ENCODE data around the gene SMAD2. TPM values are rescaled to one million over a fixed set of nuclear protein-coding genes. Genes with fewer than 3 reads are reported as not detected.

SMAD2 gene
- polyA plus RNA-seq, 3 donors: 93.8 to 105 (median 99.6) TPM

DNA sequence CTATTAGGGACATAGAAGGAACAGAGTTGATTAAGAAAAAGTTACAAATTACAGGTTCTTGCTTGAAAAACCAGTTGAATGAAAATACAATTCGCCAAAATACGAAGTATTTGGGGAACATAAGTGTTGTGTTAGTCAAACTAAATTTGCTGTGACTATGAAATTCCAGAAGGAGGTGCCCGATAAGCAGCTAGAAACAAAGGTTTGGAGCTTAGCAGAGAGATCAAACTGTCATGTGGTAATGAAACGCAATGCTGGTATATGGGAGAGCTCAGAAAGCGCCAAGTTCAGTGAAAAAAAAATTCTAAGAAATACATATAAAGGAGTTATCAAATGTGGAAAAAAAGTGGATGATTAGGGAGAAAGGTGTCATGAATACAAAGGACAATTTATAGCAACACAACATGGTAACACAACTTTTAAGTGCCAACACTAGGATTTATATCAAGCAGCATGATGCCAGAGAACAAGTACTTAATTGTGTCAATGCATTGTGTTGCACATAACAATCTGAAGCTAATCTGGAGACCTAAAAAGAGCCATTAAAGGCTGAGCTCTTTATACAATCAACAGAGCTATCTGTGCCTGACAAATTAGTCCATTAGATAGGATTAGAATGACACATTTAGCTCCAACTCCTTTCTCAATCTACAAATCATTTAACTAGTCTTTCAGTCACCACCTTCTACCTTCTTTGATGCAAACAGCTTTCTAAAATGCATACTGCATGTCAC lies 31.2 kb downstream of the SMAD2 start:
- no peak for DNase-seq (ENCODE audit: low read depth in 3 of 3, low spot score in 2 of 3)

DNA sequence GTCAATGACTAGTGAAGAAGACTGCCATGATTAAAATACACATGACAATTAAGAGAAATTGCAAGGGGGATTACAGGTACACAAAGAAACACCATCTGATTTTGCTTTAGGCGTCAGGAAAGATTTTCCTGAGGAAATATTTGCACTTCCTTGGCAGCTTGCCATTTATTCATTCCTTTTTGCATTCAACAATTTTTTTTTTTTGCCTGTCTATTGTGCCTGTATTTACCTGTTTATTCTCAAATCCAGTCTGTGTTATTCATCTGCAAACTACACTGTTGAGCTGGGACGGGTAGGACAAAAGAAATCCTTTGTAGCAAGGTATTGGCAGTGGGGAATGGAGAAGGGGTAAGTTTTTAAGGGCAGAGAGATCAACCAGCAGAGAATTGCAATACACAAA lies 31.8 kb downstream of the SMAD2 start:
- DNase-seq (ENCODE audit: low read depth in 3 of 3, low spot score in 2 of 3): no peak

DNA sequence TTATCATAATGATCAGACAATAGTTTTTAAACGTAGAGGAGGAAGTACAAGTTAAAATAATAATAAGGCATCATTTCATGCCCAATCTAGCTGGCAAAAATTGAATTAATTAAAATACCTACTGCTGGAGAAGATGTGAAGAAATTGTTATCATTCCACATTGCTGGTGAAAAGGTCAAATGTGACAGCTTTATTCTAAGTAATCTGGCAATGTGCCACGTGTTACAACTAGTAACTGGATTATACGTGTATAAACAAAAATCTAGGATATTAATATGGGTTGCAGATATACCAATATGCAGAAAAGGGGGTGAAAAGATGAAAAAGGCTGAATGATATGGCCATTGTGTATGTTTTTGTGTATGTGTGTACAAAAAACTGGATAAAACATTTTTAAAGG lies 32.4 kb downstream of the SMAD2 start:
- no peak for DNase-seq (ENCODE audit: low read depth in 3 of 3, low spot score in 2 of 3)

DNA sequence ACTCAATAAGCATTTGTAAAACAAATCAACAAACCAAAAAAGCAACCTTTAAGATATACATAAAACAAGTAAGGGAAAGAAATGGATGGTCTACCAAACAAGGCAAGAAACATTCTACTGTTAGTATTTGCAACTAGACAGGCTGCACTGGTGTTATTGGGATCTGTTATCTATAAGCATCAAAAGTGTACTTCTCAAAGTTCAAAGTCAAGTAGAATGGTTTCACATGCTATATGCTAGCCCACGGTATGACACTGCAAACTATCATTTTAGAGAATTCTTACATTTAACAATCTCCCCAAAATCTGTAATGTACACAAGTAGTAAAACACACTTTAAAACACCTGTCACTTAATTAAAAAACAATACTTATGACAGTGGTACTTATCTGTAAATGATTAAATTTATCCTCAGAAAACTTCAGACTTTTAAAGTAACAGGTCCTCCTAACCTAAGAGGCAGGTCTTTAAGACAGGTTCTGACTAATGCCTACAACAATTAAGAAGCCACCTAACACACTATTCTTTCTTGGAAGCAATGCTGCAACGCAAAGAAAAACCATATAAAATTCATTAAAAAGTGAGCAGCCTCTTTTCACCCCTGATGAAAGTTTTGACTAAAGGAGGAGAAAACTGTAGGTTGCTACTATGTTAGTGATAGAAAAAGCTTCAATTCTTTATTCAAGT lies 34.8 kb downstream of the SMAD2 start:
- no peak for DNase-seq (ENCODE audit: low read depth in 3 of 3, low spot score in 2 of 3)

DNA sequence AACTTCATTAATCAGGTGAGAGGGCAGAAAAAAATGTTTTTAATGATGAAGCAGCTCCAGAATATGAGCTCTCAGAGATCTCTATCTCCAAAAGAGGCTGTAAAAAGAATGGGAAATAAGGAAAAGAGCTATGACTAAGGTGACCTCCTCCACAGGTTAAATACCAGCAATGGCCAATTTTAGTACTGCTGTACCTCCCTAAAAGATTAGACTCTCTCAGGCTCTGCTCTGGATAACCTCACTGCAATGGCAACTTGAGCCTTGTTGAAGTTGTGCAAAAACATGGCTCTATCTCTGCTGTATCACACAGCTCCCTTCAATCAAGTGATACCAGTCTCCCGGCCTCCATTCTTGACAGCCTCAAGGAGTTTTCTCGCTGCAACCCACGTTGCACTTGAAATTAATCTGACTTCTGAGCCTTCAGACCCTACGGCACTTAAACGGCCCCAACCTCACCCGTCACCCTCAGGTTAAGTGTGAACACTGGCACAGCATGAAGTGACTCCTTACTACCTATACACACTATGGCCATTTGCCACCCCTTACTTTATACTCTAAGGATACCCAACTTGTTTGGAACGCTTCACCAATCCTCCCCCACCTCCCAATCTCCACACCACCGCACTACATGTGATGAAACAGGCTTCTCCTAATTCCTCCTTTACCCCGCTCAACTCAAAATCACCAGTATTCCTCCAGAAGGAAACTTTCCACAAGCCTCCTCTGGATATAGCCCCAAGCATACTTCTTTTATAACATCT lies 36.3 kb downstream of the SMAD2 start:
- DNase-seq (ENCODE audit: low read depth in 3 of 3, low spot score in 2 of 3): no peak

DNA sequence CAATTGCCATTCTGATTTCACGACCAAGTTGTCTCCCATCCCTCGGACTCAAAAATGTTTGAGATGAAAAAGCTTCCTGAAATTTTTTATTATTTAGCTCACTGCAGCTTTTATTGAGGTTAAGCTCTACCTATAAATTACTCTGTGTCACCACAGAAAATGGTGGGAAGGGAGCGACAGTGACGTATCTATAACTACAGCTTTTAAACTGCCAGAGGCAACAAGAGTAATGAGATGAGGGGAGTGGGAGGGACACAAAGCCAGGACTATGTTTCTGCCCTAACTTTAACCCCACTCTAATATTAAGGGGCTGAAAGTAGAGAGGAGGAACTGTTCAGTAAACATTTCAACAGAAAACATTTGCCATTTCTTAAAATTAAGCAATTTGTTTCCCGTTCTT lies 37.4 kb downstream of the SMAD2 start:
- DNase-seq (ENCODE audit: low read depth in 3 of 3, low spot score in 2 of 3): peak; percentile 37 to 56 (median 47)

DNA sequence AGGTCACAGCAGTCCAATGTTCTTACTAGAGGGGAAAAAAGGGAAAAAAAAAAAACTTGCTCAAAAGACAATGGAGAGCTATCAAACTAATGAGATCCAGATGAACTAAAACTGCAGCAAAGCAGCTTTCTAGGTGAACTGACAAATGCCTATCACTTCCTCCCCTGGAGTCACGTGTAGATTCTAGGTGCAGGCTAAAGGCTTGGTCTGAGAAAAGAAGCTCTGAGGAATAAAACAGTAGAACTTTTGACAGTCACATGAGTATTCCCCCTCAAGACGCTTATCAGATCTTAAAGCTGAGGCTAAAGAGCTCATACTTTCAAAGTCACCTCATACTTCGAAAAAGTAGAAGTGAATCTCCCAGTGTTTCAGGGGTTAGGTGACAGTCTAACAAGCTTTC lies 42.3 kb downstream of the SMAD2 start:
- DNase-seq (ENCODE audit: low read depth in 3 of 3, low spot score in 2 of 3): no peak

DNA sequence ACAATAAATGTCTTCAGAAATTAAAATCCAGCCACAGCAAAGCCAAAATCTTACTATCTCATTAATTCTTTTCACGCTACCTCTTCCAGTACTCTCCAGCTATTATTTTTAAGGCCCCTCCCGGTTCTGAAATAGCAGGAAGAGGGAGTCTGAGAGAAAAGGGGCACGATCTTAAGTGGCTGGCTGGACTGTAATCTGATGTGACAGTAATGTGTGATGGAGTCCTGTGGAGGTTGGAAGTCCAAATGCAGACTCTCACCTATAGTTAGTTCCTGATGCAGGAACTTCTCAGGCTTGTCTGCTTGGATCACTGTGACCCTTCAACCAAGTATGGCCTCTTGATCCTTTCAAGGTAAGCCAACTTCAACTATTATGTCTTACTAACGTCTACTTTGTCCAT lies 43.2 kb downstream of the SMAD2 start:
- DNase-seq (ENCODE audit: low read depth in 3 of 3, low spot score in 2 of 3): no peak

DNA sequence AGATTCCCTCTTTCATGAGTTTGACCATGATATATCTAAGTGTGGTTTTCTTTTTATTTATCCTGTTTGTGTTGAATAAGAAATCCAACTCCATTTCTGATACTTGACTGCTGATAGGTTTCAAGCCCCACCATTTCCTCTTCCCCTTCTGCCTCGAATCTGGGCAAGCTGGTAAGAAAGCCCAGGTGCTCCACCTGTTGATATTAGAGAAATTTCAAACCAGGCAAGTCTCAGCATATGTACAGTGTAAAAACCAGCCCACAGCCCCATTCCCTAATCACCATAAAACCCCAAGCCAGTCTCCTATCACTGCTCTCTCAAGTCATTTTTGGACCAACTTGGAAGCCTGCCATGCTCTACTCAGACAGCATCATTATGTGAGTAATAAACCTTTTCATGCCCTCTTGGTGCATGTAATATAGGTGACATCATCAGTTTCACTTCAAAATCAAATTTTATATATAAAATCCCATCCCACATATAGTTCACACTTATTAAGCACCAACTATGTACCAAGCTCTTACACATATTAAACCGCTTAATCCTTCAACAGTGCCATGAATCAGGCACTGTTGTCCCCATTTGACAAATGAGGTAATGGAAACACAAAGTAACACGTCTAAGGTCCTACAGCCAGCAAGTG lies 46.6 kb downstream of the SMAD2 start:
- no peak for DNase-seq (ENCODE audit: low read depth in 3 of 3, low spot score in 2 of 3)

DNA sequence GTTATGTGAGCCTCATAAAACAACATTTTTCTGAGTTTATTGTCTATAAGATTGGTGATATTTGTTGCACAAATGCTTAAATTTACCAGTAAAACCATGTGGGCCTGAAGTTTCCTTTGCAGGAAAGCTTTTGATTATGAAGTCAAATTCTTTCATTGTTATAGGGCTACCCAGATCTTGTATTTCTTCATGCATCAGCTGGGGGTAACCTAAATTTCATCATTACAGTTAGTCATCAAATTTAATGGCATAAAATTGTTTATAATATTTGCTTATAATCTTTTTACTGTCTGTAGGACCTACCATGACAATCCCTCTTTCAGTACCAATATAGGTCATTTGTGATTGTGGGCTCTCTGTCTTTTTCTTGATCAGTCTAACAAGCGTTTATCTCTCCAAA lies 47.8 kb downstream of the SMAD2 start:
- DNase-seq (ENCODE audit: low read depth in 3 of 3, low spot score in 2 of 3): no peak

DNA sequence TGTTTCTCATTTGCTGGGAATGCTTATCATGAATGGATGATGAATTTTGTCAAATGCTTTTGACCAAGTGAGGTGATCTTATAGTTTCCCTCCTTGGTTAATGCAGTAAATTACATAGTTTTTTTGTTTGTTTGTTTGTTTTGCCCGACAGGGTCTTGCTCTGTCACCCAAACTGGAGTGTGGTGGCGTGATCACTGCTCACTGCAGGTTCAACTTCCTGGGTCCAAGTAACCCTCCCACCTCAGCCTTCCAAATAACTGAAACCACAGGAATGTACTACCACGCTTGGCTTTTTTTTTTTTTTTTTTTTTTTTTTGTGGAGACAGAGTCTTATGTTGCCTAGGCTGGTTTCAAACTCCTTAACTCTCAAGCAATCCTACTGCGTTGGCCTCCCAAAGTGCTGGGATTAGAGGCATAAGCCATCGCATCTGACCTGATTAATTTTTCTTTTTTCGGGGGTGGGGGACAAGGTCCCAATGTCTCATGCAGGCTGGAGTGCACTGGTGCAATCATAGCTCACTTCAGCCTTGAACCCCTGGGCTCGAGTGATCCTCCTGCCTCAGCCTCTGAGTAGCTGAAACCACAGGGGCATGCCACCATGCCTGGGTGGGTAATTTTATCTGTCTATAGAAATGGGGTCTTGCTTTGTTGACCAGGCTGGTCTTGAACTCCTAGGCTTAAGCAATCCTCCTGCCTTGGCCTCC lies 48.6 kb downstream of the SMAD2 start:
- no peak for DNase-seq (ENCODE audit: low read depth in 3 of 3, low spot score in 2 of 3)

DNA sequence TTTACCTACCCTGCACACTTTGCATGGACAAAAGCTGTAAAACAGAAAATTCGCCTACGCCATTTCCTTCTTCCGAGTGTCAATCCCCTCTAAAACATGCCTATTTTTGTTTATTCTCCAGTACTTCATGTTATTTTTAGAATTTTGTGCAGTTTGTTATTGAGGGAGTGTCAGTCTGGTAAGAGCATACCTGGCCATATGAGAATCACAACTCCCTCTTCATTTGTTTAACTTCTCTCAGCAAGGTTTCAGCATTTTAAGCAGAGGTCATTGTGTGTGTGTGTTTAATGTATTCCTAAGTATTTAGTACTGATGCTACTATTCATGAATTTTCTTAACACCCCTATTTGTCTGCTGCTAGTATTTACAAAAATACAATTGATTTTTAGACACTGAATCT lies 49.4 kb downstream of the SMAD2 start:
- DNase-seq (ENCODE audit: low read depth in 3 of 3, low spot score in 2 of 3): no peak

DNA sequence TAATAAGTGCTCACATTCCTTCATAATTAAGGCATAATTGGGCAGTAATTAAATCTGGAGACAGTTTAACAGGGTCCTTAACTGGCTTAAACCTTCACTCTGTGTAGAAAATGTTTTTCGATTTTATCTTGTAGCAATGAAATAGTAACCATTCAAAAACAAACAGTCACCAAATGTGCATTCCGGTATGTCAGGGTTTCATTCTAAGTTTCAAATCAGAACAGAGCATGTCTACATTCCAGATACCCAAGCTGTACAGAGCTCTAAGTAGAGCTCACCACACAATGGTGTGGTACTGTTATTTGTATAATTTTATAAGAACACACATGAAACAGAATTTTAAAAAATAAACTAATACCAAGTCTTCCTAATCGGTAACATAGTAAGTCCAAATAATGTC lies 52.6 kb downstream of the SMAD2 start:
- no peak for DNase-seq (ENCODE audit: low read depth in 3 of 3, low spot score in 2 of 3)

DNA sequence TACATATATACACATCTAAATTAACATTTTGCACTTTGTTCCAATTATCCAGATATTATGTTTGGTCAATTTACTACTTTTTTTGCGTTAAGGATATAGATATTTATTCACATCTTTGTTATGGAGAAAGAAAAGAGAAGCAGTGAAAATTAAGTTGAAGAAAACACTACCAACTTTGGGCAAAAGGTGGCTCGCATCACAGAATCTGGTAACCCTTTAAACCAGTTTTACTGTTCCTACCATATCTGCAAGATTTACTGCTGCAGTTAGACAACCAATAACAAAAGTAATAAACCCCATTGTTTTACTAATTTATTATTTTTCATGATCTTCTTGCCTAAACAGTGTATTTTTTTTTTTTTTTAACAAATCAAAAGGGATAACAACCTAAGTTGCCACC lies 53.6 kb downstream of the SMAD2 start:
- no peak for DNase-seq (ENCODE audit: low read depth in 3 of 3, low spot score in 2 of 3)

DNA sequence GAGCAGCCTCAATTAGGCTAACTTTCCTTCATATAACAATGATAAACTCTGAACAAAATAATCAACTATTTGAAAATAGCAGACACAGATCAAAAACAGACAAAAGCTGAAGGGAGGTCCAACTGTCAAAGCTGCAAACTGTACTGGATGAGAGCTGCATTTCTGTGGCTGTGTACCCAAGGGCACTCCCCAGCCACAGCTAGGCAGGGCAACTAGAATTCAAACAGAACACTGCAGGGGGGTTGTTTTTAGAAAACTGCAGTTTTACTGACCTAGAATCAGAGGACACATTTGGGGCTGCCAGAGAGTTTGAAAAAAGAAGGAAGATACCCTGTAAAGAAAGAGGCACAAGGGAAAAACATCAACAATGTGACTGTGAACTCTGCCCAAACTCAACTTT lies 56.8 kb downstream of the SMAD2 start:
- no peak for DNase-seq (ENCODE audit: low read depth in 3 of 3, low spot score in 2 of 3)

DNA sequence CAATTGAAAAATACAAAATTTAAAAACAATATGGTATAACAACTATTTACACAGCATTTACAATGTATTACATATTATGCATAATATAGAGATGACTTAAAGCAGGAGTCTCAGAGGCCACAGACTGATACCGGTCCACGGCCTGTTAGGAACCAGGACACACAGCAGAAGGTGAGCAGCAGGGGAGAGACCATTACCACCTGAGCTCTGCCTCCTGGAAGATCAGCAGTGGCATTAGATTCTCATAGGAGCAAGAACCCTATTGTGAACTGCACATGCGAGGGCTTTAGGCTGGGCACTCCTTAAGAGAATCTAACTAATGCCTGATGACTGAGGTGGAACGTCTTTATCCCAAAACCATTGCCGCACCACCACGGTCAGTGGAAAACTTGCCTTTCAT lies 58.0 kb downstream of the SMAD2 start:
- DNase-seq (ENCODE audit: low read depth in 3 of 3, low spot score in 2 of 3): no peak

DNA sequence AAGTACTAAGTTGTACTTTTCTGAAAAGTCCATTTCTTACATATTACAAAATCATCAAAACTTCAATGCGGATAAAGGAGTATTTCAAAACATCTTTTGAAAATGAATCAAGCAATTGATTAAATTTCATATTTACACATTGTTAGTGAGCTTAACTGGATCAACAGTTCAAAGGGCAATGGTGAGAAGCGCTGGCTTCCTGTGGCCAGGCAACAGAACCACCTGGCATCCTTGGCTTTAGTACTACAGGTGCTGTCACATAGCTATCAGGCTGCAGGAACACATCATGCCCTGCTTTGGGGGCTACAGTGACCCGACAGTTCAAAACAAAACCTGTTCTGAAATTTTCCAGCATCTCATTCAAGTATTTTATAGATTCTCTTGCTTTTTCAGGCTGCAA lies 59.2 kb downstream of the SMAD2 start:
- no peak for DNase-seq (ENCODE audit: low read depth in 3 of 3, low spot score in 2 of 3)

DNA sequence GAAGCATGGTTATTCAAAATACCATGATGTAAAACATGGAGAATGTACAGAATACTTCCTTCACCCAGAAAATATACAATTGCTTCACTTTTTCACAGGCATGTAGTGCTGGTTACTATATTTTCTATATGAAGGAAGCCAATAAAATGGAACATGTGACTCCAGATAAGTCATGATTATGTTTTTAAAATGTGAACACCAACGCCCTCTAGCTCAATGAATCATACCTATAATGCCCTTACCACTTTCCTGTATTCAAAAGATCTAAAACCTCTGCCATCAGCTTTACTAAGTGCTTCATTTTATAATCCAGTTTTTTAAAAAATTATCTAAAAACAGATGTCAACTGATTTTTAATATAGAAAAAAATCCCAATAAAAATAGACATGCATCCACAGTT lies 59.9 kb downstream of the SMAD2 start:
- no peak for DNase-seq (ENCODE audit: low read depth in 3 of 3, low spot score in 2 of 3)

DNA sequence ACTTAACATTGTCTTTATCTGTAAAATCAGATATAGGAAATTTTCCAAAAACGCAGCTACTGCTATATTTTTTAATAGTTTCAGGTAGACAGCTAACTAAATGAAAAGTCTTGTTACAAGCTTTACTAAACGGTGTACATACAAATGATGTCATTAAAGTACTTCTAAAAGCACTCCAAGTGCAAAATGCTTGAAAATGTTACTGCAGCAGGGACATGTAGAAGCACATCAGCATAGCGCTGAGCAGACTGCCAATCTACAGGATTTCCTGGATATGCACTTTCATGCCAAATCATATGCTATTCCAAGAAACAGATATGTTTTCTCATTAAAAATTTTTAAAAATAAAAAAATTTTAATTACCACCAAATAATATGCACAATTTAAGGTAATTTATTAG lies 61.7 kb downstream of the SMAD2 start:
- DNase-seq (ENCODE audit: low read depth in 3 of 3, low spot score in 2 of 3): no peak

DNA sequence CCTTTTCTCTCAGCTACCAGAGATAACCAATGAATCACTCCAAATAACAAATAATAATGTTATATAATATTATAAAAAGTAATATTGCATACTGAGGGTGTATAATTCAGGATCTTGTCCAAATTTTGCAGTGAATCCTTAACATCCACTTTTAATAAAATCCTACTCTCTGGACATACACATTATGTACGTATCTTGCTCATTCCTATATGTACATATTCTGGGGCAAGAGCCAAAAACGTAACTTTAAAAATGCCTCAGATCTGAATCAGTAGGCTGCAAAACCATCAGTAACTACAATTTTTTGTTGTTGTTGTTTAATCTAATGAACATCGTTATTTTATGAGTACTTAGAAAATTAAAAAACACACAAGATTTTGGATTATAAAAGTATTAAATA lies 65.3 kb downstream of the SMAD2 start:
- no peak for DNase-seq (ENCODE audit: low read depth in 3 of 3, low spot score in 2 of 3)

DNA sequence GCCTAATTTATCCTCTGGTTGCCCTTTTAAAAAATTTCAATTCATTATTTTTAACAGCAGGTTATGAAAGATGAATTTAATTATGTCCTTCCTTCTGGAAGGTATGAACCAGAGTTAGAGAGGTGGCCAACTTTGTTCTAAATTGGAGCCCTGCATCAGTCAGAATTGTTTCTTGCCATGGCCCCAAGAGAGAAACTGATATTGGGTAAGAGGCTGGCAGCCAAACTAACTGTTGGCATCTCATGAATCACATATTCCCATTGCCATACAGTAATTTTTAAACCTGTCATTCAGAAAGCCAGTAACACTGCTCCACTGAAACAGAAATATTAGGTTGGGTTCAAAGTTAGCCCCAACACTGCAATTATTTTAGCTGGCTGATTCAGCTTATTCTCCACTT lies 67.4 kb downstream of the SMAD2 start:
- DNase-seq (ENCODE audit: low read depth in 3 of 3, low spot score in 2 of 3): no peak

Data from right renal cortex interstitium (tissue), 3 donors.